ENCODE data around the gene COL25A1.

Gene COL25A1

DNA sequence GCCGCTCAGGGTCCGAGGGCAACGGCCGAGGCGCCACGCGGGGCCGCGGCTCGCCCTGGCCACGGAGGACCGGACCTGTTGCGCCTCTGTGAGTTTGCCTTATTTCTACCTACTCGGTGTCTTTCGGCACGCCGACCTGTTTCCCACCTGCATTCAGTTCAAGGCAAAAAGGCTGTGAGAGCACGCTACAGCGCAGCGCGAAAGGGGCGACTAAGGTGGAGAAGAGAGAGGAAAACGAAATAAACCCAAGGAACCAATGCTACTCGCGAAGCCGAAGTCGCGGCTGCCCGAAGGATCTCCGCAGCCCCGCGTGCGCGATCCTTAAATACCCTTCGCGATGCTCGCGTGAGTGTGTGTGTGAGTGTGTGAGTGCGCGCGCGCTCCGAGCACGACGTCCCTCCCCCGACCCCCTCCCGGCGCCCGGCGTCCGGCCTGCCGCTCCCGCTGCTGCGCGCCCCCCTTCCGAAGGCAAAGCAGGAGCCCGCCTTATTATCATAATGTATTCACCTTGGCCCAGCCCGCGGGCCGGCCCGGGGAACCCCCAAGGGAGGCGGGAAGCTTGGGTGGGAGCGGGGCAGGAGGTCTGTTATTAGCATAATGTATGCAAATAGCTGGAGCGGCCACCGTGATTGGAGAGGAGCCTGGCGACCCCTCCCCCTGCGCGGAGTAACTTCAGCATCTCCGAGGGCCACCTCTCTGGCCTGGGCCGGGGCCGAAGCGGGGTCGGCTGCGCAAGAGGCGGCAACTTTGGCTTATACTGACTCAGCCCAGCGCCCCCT, at the start of gene COL25A1:
Gene COL25A1 (minus strand): TSS at position 298 of the 779 bp plus-strand sequence.
- peak; percentile 6 for DNase-seq (ENCODE audit: low read depth)

DNA sequence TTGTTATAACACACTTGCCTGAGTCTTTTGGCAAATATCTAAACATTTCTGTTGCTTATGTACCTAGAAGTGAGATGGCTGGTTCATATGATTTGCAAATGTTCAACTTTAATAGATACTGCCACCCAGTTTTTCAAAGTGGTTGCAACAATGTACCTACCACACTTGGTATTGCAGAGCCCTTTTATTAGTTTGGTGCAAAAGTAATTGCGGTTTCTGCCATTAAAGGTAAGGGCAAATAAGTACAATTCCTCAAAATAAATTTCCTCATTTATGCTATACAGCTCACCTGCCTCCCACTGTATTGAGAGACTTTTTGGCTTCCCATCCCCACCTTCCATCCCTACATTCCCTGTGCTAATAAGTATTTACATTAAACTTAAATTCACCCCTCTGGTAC, 47.7 kb upstream of the COL25A1 start:
- DNase-seq (ENCODE audit: low read depth), result no peak

GRCh38 chr4:109334129-109335105, 32.0 kb upstream of the COL25A1 start:
- DNase-seq (ENCODE audit: low read depth), result no peak

GRCh38 chr4:109332926-109333464, 30.5 kb upstream of the COL25A1 start:
- no peak for DNase-seq (ENCODE audit: low read depth)

DNA sequence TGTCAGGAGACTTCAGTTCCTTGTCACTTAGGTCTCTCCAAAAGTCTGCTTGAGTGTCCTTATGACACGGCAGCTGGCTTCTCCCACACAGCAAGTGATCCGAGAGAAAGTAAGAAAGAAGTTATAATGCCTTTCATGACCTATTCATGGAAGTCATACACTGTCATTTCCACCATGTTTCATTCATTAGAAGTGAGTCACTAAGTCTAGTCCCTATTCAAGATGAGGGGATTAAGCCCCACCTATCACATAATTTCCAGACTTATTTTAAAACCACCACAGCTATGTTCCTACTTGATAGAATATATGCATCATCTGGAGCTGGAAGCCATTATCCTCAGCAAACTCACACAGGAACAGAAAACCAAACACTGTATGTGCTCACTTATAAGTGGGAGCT, 25.2 kb upstream of the COL25A1 start:
- DNase-seq (ENCODE audit: low read depth), result no peak

DNA sequence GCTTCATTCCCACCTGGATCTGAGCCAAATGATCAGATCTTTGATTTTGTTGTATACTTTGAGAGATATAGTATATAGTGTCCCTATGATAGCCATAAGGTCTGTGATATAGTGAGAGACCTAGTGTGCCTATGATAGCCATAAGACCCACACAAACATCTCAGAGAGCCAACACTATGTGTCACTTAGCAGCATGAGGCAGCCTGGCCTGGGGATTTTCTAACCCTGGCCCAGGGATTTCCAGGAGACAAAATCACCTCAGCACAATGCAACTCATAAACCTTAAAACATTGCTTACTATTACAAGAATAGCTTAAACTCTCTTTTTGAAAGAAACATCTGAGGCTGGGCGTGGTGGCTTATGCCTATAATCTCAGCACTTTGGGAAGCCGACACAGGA, 23.2 kb upstream of the COL25A1 start:
- no peak for DNase-seq (ENCODE audit: low read depth)

- no peak for DNase-seq (ENCODE audit: low read depth)
These were observed 20.9 kb upstream of the COL25A1 start for GRCh38 chr4:109323348-109323747.

GRCh38 chr4:109321232-109321631, 18.8 kb upstream of the COL25A1 start:
- no peak for DNase-seq (ENCODE audit: low read depth)

GRCh38 chr4:109319684-109320083, 17.2 kb upstream of the COL25A1 start:
- no peak for DNase-seq (ENCODE audit: low read depth)

DNA sequence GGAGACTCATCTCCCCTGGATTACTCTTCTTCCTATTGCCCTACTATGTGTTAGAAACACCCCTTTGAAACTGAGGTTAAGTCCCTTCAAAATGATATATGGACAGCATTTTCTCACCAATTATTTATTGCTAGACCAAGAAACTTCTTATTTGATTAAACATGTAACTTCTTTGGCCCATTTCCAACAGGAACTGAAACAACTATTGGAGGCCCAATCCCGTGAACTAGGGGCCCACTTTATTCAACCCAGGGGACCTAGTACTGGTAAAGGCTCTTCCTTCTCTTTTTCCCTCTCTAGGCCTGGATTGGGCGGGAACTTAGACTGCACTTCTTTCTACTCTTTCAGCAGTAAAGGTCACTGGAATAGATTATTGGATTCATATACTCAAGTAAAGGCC, 16.7 kb upstream of the COL25A1 start:
- no peak for DNase-seq (ENCODE audit: low read depth)

GRCh38 chr4:109315818-109316217, 13.4 kb upstream of the COL25A1 start:
- no peak for DNase-seq (ENCODE audit: low read depth)

GRCh38 chr4:109315341-109315740, 12.9 kb upstream of the COL25A1 start:
- DNase-seq (ENCODE audit: low read depth), result no peak

GRCh38 chr4:109313168-109314133, 11.0 kb upstream of the COL25A1 start:
- no peak for DNase-seq (ENCODE audit: low read depth)

- no peak for DNase-seq (ENCODE audit: low read depth)
These were observed 660 bp upstream of the COL25A1 start for GRCh38 chr4:109303140-109303496.

DNA sequence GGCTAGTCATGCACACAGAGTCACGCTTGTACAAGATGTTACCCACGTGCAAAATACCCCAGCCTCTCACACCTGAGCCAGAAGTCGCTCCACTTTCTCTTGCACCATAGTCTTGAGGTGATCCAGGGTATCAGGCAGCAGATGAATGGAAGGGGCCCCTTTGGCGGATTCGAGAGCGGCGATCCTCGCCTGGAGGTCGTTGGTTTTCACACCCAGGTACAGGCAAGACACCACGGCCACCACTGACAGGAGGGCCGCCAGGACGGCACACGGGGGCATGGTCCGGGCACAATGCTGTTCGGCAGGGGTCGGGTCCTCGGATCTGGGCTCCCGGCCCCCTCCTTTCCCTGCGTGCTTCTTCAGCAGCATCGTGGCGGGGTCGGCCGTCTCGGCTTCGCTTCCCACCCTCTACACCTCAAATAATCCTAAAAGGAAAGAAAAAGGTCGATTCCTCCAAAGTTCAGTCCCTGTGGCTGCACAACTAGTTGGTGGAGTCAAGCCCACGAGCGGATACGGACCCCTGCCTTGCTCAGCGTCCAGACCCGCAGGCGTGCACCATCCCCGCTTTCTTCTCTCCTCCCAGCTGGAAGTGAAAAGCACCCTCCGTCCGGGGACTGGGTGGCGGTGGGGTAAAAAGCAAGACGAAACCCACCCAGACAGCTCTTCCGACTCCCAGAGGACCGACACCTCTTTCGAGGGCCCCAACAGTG, 652 bp downstream of the COL25A1 start:
- no peak for DNase-seq (ENCODE audit: low read depth)

GRCh38 chr4:109298279-109299010, 4.0 kb downstream of the COL25A1 start:
- no peak for DNase-seq (ENCODE audit: low read depth)

DNA sequence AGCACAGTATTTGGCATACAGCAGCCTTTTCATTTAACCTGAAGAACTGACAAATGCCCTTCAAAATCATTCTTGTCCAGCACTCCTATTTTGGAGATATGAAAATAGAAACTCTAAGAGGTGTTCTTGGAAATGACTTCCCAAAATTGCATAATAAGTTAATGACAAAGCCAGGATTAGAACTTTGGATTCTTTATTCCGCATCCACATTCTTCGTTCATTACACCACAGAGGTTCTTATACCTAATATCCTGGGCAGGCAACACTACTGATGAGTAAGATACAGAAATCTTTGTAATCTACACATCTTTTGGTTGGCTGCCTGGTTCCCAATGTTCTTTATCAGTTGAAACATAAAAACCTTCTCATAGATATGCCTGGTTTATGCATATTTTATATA, 5.9 kb downstream of the COL25A1 start:
- no peak for DNase-seq (ENCODE audit: low read depth)

DNA sequence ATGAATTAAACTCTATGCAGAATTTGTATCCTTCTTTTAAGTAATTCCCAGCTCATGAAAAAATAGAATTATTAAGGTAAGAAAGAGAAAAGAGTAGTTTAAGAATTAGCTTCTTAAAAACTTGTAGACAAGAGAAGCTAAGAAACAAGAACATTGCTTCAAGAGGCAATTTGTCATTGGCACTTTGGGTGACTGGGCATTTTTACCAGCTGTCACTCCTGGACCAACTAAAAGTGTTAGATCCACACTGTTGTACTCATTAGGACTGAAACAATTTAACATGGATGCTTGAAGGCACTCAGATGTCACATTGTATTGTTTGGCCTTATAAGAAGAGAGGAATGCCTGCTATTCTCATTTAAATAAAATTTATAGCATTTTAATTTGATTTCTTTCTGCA, 7.4 kb downstream of the COL25A1 start:
- DNase-seq (ENCODE audit: low read depth), result no peak

DNA sequence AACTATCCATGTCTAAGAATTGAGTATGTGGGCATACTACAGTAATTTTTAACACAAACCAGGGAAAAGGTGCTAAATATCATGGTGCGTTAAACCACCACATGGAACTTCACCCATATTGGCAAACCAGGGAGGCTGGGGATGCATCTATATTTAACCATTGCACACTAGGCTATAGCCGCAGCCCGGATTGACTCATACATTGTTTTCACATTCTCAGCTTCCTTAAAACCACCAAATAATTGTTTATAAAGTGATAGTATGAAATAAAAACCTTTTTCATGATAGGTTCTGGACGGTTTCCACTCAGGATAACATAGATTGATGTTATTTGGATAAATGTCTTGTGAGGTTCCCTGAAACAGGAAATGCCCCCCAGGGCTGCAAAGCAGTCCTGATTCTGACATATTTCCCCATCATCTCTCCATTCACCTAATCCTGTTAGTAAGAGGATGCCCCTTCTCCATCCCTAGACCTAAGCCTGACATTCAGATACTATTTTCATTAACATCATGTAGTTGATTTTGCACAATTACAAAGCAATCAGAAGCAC, 7.9 kb downstream of the COL25A1 start:
- no peak for DNase-seq (ENCODE audit: low read depth)

GRCh38 chr4:109294006-109294405, 8.5 kb downstream of the COL25A1 start:
- DNase-seq (ENCODE audit: low read depth), result no peak

All from stimulated activated CD8-positive, alpha-beta memory T cell treated with anti-CD3 and anti-CD28 coated beads, Interleukin-12 subunit alpha, Interleukin-12 subunit beta, amount 100 ng/mL, for 4 hours (primary cell).